Calu3 (cell line): ENCODE results near the gene MACROD2. TPM values are rescaled to one million over a fixed set of nuclear protein-coding genes. Genes with fewer than 3 reads are reported as not detected.
"Not testable (repeated sequence)": the region's sequence is repeated elsewhere in the genome, so short reads cannot be mapped to it uniquely, and the experiment has no call there.

Experiments
- BruUV-seq: library from RNA; stranded (reverse); fragments of 400-500 nt; replicated peaks from 2 replicates; lab custom pipeline; 2021; lab: Mats Ljungman, UMichigan
- CTCF ChIA-PET: fragments of 300-600 bp; sonication (Branson Sonifier 250); formaldehyde crosslinking; loops from one replicate; lab custom pipeline; 2022; ENCODE audit warnings: antibody characterized with exemption; lab: Charles Lee
- DNase-seq: peaks from one replicate; pipeline ENCODE4 v3.0.0; 2022
- H3K27ac Mint-ChIP-seq: one replicate; pipeline ENCODE4 v1.8.0; 2022; ENCODE audit warnings: mixed read lengths; ENCODE audit not compliant: unreplicated experiment
- H3K27me3 Mint-ChIP-seq: one replicate; pipeline ENCODE4 v1.8.0; 2022; ENCODE audit warnings: mixed read lengths; ENCODE audit not compliant: unreplicated experiment
- H3K36me3 Mint-ChIP-seq: one replicate; pipeline ENCODE4 v1.8.0; 2022; ENCODE audit warnings: mild to moderate bottlenecking, moderate library complexity, mixed read lengths; ENCODE audit not compliant: insufficient read depth, unreplicated experiment
- H3K4me1 Mint-ChIP-seq: one replicate; pipeline ENCODE4 v1.8.0; 2022; ENCODE audit warnings: mild to moderate bottlenecking, low read depth, mixed read lengths; ENCODE audit not compliant: unreplicated experiment
- H3K4me3 Mint-ChIP-seq: one replicate; pipeline ENCODE4 v1.8.0; 2022; ENCODE audit warnings: mild to moderate bottlenecking, low read depth, moderate library complexity, mixed read lengths; ENCODE audit not compliant: unreplicated experiment
- H3K9me3 Mint-ChIP-seq: one replicate; pipeline ENCODE4 v1.8.0; 2022; ENCODE audit warnings: low read depth, mixed read lengths; ENCODE audit not compliant: unreplicated experiment
- intact Hi-C: fragments of 100-400 bp; cut with micrococcal nuclease; formaldehyde crosslinking; loops from one replicate; pipeline ENCODE4 v1.10.0; 2022; ENCODE audit not compliant: unreplicated experiment
- total RNA-seq: library from RNA; stranded (reverse); gene quantifications from 2 replicates; pipeline ENCODE4 v1.2.3, GENCODE V29; 2022
- TF ChIP-seq, protein P1 (sequence below): fragments of 200-600 bp; IDR thresholded peaks from one replicate; pipeline ENCODE4 v1.8.0; 2022; ENCODE audit warnings: antibody characterized with exemption; ENCODE audit not compliant: unreplicated experiment

The MACROD2 gene
- total RNA-seq, 1 experiment from 2014 or later = 29.4 TPM

DNA sequence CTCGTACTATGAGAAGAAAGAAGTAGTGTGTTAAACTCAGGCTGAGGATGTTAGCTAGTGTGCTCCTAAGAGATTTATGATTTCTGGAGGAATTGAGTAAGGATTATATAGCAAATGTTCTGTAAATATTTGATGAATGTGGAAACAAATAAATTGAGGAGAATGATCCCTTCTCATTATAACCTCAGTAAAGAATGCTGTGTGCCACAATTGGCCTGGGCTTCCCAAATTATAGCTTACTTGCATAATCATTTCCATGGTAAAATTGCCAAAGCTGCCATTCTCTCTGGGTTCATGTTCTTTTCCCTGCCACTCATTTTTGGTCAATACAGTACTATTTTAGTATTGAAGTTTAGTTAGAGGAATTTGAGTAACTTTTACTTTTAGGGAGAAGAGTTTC, 213.6 kb downstream of the MACROD2 start:
- no TSS peak for BruUV-seq
- CTCF ChIA-PET = no interaction called here
- H3K27me3 Mint-ChIP-seq = no peaks in the 10 kb centered on the region
- intact Hi-C loops = no loop called here
- TF ChIP-seq, protein P1, sequence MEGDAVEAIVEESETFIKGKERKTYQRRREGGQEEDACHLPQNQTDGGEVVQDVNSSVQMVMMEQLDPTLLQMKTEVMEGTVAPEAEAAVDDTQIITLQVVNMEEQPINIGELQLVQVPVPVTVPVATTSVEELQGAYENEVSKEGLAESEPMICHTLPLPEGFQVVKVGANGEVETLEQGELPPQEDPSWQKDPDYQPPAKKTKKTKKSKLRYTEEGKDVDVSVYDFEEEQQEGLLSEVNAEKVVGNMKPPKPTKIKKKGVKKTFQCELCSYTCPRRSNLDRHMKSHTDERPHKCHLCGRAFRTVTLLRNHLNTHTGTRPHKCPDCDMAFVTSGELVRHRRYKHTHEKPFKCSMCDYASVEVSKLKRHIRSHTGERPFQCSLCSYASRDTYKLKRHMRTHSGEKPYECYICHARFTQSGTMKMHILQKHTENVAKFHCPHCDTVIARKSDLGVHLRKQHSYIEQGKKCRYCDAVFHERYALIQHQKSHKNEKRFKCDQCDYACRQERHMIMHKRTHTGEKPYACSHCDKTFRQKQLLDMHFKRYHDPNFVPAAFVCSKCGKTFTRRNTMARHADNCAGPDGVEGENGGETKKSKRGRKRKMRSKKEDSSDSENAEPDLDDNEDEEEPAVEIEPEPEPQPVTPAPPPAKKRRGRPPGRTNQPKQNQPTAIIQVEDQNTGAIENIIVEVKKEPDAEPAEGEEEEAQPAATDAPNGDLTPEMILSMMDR = no peak
- no peaks in the 10 kb centered on the region for H3K4me1 Mint-ChIP-seq
- DNase-seq = no peak
- H3K9me3 Mint-ChIP-seq = no peaks in the 10 kb centered on the region
- no peak overlapping the region for H3K4me3 Mint-ChIP-seq
- no peaks in the 10 kb centered on the region for H3K36me3 Mint-ChIP-seq
- no peak overlapping the region for H3K27ac Mint-ChIP-seq

DNA sequence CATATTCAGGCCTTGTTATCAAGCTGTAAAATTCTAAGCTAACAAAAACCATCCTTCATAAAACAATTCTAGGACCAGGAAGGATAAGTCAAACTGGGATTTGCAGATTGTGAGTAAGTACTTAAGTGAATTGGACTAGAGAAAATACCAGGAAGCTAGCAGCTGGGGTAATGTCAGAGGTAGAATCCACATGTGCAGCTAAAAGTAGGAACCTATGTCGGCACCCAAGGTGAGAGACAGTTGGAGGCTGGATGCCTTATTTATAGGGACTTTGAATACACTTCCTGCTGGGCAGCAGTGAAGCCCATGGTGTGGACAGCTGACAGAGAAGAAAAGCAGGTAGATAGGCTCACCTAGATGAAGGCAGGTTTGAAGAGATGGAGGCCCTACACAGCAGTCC, 214.8 kb downstream of the MACROD2 start:
- Mint-ChIP-seq H3K36me3 (no peaks in the 10 kb centered on the region), H3K4me3 (no peak overlapping the region), H3K4me1 (no peaks in the 10 kb centered on the region), H3K9me3 (no peaks in the 10 kb centered on the region), H3K27ac (no peak overlapping the region), H3K27me3 (no peaks in the 10 kb centered on the region)
- intact Hi-C loops = no loop called here
- TF ChIP-seq, protein P1 = no peak
- CTCF ChIA-PET = interaction anchor here (1.3 kb wide), 1 partner anchor 10 kb away, joined by 3 read pairs; no protein-coding TSS in a partner anchor
- no peak for DNase-seq
- BruUV-seq = no TSS peak

DNA sequence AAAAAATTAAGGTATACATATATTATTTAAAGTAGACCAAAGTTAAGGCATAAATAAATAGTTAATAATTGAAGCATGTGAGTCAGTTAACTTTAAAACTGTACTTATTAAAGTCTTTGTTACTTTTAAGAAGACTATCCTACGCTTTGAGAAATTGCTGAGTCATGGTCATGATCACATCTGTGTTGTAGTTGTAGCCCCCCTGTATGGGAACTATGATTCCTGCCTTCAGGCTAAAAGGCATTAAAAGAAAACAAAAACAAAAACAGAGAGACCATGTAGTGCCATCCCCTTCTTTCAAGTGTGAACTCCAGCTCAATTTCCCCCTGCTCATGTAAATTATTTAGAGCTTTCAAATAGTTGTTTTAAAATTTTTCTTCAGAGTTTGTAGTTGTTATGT, 218.7 kb downstream of the MACROD2 start:
- TF ChIP-seq, protein P1 = no peak
- DNase-seq = no peak

DNA sequence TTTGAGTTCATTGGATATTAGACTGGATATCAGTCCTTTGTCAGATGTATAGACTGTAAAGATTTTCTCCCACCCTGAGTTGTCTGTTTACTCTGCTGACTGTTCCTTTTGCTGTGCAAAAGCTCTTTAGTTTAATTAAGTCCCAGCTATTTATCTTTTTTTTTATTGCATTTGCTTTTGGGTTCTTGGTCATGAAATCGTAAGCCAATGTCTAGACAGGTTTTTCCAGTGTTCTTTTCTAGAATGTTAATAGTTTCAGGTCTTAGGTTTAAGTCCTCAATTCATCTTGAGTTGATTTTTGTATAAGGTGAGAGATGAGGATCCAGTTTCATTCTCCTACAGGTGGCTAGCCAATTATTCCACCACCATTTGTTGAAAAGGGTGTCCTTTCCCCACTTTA, 220.6 kb downstream of the MACROD2 start:
- intact Hi-C loops, H3K27ac Mint-ChIP-seq, BruUV-seq, H3K9me3 Mint-ChIP-seq, DNase-seq, H3K27me3 Mint-ChIP-seq, H3K36me3 Mint-ChIP-seq, H3K4me3 Mint-ChIP-seq, CTCF ChIA-PET: not testable (repeated sequence)
- H3K4me1 Mint-ChIP-seq = peaks cover 17% of the 10 kb centered on the region

More for the DNA sequence above, 218.7 kb downstream of the MACROD2 start:
- CTCF ChIA-PET = interaction anchor here (0.7 kb wide), 1 partner anchor 439 kb away, joined by 4 read pairs; no protein-coding TSS in a partner anchor
- H3K4me1 Mint-ChIP-seq = no peaks in the 10 kb centered on the region
- no peaks in the 10 kb centered on the region for H3K36me3 Mint-ChIP-seq
- H3K4me3 Mint-ChIP-seq = no peak overlapping the region
- peaks cover 4% of the 10 kb centered on the region for H3K9me3 Mint-ChIP-seq
- no peak overlapping the region for H3K27ac Mint-ChIP-seq
- BruUV-seq = no TSS peak
- H3K27me3 Mint-ChIP-seq = no peaks in the 10 kb centered on the region
- intact Hi-C loops = no loop called here

DNA sequence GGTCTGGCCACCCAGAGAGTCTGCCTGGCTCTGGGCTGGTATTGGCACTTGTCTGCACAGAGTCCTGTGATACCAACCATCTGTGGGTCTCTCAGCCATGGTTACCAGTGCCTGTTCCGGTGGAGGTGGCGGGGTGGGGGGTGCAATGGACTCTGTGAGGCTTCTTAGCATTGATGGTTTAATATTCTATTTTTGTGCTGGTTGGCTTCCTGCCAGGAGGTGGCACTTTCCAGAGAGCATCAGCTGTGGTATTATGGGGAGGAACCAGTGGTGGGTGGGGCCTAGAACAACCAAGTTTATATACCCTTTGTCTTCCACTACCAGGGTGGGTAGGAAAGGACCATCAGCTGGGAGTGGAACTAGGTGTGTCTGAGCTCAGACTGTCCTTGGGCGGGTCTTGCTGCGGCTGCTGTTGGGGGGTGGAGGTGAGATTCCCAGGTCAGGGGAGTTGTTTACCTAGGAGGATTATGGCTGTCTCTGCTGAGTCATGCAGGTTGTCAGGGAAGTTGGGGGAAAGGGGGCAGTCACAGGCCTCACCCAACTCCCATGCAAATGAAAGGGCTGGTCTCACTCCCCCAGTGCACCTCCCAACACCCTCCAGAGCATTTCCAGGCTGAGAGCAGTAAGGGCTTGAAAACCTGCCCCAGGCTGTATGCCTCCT, 224.6 kb downstream of the MACROD2 start:
- TF ChIP-seq, protein P1 = no peak
- no peaks in the 10 kb centered on the region for H3K27me3 Mint-ChIP-seq
- peaks cover 4% of the 10 kb centered on the region for H3K9me3 Mint-ChIP-seq
- H3K4me3 Mint-ChIP-seq = peak overlapping the region; percentile 35
- intact Hi-C loops = no loop called here
- peak; percentile 49 for DNase-seq
- no peaks in the 10 kb centered on the region for H3K36me3 Mint-ChIP-seq
- CTCF ChIA-PET = interaction anchor here (1.0 kb wide), 1 partner anchor 10 kb away, joined by 3 read pairs; no protein-coding TSS in a partner anchor
- peaks cover 36% of the 10 kb centered on the region for H3K4me1 Mint-ChIP-seq
- no TSS peak for BruUV-seq
- peak overlapping the region; percentile 32 for H3K27ac Mint-ChIP-seq
